GM18505 (cell line): ENCODE results near the gene TULP4.
"Not testable (repeated sequence)": the region's sequence is repeated elsewhere in the genome, so short reads cannot be mapped to it uniquely, and the experiment has no call there.

Experiments
- ATAC-seq: cut with Tn5 transposase; IDR thresholded peaks from one replicate; pipeline ENCODE4 v1.9.1; 2021; ENCODE audit not compliant: unreplicated experiment
- POLR2A ChIP-seq: IDR thresholded peaks from 4 replicates; pipeline ENCODE4 v1.6.1; 2011; ENCODE audit warnings: borderline replicate concordance; ENCODE audit not compliant: insufficient read depth, insufficient read length; ENCODE audit errors: extremely low read depth

Gene TULP4

GRCh38 chr6:158398252-158399024 is 86.2 kb downstream of the TULP4 start:
- no peak for TF ChIP-seq POLR2A
- no peak for ATAC-seq

GRCh38 chr6:158399040-158399700 is 86.9 kb downstream of the TULP4 start:
- ATAC-seq = no peak
- no peak for TF ChIP-seq POLR2A

GRCh38 chr6:158402184-158402583 is 89.9 kb downstream of the TULP4 start:
- no peak for TF ChIP-seq POLR2A
- no peak for ATAC-seq

GRCh38 chr6:158405321-158405831 is 93.1 kb downstream of the TULP4 start:
- ATAC-seq = not testable (repeated sequence)

GRCh38 chr6:158405933-158406332 is 93.7 kb downstream of the TULP4 start:
- TF ChIP-seq POLR2A = no peak
- no peak for ATAC-seq

GRCh38 chr6:158406736-158407135 is 94.5 kb downstream of the TULP4 start:
- no peak for ATAC-seq
- no peak for TF ChIP-seq POLR2A

- ATAC-seq = no peak
- TF ChIP-seq POLR2A = no peak
Observed at GRCh38 chr6:158408013-158408412, 95.7 kb downstream of the TULP4 start.

GRCh38 chr6:158408552-158409130 is 96.4 kb downstream of the TULP4 start:
- TF ChIP-seq POLR2A = no peak
- ATAC-seq = no peak

GRCh38 chr6:158409451-158409850 is 97.2 kb downstream of the TULP4 start:
- ATAC-seq = no peak
- TF ChIP-seq POLR2A = no peak

- ATAC-seq = no peak
- no peak for TF ChIP-seq POLR2A
Observed at GRCh38 chr6:158410784-158411183, 98.5 kb downstream of the TULP4 start.

GRCh38 chr6:158411998-158412397 is 99.7 kb downstream of the TULP4 start:
- no peak for ATAC-seq
- no peak for TF ChIP-seq POLR2A

GRCh38 chr6:158413028-158413427 is 100.8 kb downstream of the TULP4 start:
- no peak for ATAC-seq
- TF ChIP-seq POLR2A = no peak

GRCh38 chr6:158413814-158414565 is 101.7 kb downstream of the TULP4 start:
- no peak for TF ChIP-seq POLR2A
- no peak for ATAC-seq
